Stomach (tissue), 4 donors: ENCODE measurements around the gene ARHGAP40.

Experiments
- EP300 ChIP-seq: sonication (generic); formaldehyde crosslinking; IDR thresholded peaks from one replicate; pipeline ENCODE4 v1.6.1; 2017; ENCODE audit warnings: antibody characterized with exemption
- POLR2A ChIP-seq, 4 donors: fragments of 450-650 bp; IDR thresholded peaks; one replicate each; pipeline ENCODE4 v1.6.1; 2016; ENCODE audit warnings: antibody characterized with exemption in 4 of 4, control low read depth in 2 of 4, mild to moderate bottlenecking in 1 of 4, moderate library complexity in 1 of 4
- POLR2AphosphoS5 ChIP-seq, 3 donors: sonication (generic); formaldehyde crosslinking; IDR thresholded peaks; one replicate each; pipeline ENCODE4 v1.6.1; 2016; ENCODE audit warnings: antibody characterized with exemption in 3 of 3
- TF ChIP-seq, protein P1 (sequence below), 7 experiments: fragments of 450-650 bp in 4 of 7; fragments of 200-600 bp in 3 of 7; sonication (generic) in 3 of 7; IDR thresholded peaks; one replicate each; pipeline ENCODE4 v1.5.1; 2016 to 2019; ENCODE audit warnings: antibody characterized with exemption in 7 of 7, control low read depth in 2 of 7, mild to moderate bottlenecking in 1 of 7

DNA sequence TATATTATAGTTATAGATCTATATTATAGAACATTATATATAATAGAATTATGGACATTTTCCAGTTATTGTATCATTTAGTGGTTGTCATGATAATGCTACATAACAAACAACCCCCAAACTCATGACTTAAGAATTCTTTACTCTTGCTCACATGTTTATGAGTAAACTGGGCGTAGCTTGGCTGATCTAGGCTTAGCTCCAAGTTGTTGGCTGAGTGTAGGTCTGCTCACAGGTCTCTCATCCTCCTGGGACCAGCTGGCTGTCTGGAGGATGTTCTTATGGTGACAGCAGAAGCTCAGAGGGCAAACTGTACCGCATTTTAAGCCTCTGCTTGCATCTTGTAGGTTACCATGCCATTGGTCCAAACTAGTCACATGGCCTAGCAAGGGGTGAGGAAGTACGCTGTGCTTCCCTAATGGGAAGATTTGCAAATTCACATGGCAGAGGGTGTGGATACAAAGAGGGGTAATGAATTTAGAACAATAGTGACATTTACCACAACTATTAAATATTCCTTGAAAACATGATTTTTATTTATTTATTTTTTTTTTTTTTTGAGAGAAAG lies 34.2 kb downstream of the ARHGAP40 start:
- TF ChIP-seq, protein P1, sequence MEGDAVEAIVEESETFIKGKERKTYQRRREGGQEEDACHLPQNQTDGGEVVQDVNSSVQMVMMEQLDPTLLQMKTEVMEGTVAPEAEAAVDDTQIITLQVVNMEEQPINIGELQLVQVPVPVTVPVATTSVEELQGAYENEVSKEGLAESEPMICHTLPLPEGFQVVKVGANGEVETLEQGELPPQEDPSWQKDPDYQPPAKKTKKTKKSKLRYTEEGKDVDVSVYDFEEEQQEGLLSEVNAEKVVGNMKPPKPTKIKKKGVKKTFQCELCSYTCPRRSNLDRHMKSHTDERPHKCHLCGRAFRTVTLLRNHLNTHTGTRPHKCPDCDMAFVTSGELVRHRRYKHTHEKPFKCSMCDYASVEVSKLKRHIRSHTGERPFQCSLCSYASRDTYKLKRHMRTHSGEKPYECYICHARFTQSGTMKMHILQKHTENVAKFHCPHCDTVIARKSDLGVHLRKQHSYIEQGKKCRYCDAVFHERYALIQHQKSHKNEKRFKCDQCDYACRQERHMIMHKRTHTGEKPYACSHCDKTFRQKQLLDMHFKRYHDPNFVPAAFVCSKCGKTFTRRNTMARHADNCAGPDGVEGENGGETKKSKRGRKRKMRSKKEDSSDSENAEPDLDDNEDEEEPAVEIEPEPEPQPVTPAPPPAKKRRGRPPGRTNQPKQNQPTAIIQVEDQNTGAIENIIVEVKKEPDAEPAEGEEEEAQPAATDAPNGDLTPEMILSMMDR (IDR thresholded peaks at IDR 0.05): no peak
- TF ChIP-seq POLR2A (IDR thresholded peaks at IDR 0.05) (no peak), EP300 (no peak), POLR2AphosphoS5 (IDR thresholded peaks at IDR 0.05) (no peak)
